ENCODE data around the gene DCAF7. TPM values are rescaled to one million over a fixed set of nuclear protein-coding genes. Genes with fewer than 3 reads are reported as not detected.

Gene DCAF7
- total RNA-seq, 1 experiment from 2014 or later, result 29.9 TPM

DNA sequence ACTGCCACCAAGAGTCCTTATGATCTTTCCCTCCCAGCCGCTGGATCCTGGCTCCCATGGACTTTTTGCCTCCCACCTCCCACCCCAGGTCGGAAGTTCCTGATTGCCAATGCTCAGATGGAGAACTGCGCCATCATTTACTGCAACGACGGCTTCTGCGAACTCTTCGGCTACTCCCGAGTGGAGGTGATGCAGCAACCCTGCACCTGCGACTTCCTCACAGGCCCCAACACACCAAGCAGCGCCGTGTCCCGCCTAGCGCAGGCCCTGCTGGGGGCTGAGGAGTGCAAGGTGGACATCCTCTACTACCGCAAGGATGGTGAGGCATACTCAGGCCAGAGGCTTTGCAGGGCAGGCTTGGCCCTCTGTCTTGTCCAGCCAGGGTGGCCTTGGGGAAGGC lies 26.2 kb upstream of the DCAF7 start:
- DNase-seq (ENCODE audit: low read depth), result no peak

GRCh38 chr17:63525190-63525946 lies 24.9 kb upstream of the DCAF7 start:
- DNase-seq (ENCODE audit: low read depth), result no peak

- DNase-seq (ENCODE audit: low read depth), result no peak
Observed at GRCh38 chr17:63526861-63527260, 23.4 kb upstream of the DCAF7 start.

GRCh38 chr17:63528183-63528582 lies 22.1 kb upstream of the DCAF7 start:
- no peak for DNase-seq (ENCODE audit: low read depth)

DNA sequence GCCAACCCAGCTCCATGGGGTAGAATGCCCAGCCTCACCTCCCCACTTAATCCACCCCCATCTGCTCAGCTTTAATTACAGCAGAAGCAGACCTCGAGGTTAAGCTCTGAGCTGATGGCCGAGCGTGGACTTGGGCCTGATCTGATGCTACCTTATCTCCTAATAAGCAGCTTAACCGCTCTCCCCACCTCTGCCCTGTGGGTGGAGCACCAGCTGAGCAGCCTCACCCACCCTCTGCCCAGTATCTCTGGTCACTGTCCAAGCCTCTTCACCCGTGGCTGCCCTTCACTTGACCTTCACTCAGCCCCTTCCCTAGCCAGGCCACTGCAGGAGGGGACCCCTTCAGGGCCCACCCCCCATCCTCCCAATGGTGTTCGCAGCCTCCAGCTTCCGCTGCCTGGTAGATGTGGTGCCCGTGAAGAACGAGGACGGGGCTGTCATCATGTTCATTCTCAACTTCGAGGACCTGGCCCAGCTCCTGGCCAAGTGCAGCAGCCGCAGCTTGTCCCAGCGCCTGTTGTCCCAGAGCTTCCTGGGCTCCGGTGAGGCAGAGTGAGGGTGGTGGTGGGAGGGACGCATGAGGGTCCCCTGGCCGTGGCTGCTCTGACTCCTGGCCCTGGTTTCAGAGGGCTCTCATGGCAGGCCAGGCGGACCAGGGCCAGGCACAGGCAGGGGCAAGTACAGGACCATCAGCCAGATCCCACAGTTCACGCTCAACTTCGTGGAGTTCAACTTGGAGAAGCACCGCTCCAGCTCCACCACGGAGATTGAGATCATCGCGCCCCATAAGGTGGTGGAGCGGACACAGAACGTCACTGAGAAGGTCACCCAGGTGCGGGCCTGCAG lies 20.3 kb upstream of the DCAF7 start:
- DNase-seq (ENCODE audit: low read depth), result no peak

GRCh38 chr17:63530557-63531021 lies 19.7 kb upstream of the DCAF7 start:
- no peak for DNase-seq (ENCODE audit: low read depth)

DNA sequence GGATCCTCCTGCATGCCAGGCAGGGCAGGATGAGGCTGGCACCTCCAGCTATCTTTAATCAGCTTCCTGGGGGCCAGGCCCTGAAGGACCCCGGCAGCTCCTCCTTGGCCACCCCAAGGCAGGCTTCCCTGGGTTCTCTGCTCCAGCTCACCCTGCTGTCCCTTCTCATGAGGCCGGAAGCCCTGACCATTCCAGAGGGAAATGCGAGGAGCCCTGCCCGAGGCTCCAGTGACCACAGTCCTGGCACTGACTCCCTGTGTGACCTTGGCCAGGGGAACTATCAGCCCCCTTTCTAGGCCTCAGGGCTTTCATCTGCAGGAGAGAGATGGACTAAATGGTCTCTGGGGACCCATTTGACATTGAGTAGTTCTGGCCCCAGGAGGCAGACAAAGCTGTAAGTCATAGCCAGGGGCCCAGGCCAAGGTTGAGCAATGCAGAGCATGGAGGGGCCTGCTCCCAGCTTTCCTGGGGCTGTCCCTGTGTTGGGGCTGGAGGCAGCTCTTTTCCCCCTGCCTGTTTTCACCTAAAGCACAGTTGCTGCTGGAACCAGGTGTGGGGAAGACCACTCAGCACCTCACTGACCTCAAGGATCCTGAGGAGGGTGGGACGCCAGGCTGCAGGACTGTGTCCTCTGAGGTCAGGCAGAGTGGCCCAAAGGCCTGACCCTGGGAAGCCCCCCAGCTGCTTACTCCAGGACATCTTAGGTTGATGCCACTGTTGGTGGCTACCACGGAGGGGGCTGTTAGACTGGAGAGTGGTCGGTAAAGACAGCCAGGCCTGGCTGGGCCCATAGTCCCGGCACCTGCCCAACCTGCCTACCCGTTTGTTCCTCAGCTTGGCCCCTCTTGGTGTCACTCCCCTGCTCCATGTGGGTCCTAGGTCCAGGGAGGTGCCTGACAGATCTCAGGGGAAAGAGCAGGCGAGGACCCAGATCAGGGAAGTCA lies 19.0 kb upstream of the DCAF7 start:
- no peak for DNase-seq (ENCODE audit: low read depth)

DNA sequence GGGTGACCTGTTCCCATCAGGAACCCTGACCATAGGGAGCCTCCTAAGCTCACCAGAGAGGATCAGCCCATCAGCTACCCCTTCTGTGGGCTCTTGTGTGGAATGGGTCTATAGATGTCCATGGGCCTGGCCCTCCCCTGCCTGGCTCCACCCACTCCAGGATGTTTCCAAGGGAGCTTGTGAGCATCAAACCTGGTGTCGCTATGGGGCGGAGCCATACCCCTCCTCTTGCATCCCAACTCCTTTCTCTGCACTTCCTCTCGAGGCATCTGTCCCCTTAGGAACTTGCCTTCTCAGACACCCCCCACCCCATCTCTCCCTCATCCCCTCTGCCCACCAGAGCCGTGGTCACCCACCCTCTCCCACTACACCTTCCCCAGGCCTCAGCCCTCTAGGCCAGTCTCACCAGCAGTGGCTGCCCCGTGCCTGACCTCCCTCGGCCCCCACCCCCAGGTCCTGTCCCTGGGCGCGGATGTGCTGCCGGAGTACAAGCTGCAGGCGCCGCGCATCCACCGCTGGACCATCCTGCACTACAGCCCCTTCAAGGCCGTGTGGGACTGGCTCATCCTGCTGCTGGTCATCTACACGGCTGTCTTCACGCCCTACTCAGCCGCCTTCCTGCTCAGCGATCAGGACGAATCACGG lies 16.7 kb upstream of the DCAF7 start:
- no peak for DNase-seq (ENCODE audit: low read depth)

DNA sequence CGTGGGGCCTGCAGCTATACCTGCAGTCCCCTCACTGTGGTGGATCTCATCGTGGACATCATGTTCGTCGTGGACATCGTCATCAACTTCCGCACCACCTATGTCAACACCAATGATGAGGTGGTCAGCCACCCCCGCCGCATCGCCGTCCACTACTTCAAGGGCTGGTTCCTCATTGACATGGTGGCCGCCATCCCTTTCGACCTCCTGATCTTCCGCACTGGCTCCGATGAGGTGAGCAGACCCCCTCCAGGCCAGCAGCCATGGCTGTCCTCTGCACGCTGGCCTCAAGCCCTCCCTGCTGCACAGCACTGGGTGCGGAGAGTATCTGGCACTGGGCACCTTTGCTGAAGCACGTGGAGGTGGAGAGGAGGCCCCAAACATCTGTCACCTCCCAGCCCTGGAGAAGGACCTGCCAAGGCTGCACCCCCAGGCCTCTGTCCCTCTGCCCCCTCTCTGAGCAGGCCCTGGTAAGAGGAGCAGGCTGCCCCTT lies 16.2 kb upstream of the DCAF7 start:
- DNase-seq (ENCODE audit: low read depth), result no peak

GRCh38 chr17:63534816-63535455 lies 15.3 kb upstream of the DCAF7 start:
- no peak for DNase-seq (ENCODE audit: low read depth)

DNA sequence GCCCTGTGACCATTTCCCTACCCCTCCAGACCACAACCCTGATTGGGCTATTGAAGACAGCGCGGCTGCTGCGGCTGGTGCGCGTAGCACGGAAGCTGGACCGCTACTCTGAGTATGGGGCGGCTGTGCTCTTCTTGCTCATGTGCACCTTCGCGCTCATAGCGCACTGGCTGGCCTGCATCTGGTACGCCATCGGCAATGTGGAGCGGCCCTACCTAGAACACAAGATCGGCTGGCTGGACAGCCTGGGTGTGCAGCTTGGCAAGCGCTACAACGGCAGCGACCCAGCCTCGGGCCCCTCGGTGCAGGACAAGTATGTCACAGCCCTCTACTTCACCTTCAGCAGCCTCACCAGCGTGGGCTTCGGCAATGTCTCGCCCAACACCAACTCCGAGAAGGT lies 14.6 kb upstream of the DCAF7 start:
- DNase-seq (ENCODE audit: low read depth), result no peak

DNA sequence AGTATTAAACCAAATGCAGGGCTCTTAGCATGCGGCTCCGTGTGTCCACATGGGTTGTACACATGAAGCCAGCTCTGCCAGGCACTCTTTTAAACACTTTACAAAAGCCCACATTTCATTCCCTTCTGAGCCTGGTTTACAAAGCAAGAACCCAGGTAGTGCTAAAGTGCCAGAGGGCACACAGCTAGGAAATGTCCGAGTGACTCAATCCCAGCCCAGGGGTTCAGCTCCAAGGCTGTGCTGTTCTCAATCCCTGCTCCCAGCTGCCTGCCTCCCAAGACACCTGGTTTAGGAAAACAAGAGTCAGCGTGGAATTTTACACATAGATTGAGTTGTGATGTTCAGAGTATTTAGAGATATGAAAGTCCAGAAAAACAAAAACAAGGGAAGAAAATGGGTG lies 13.3 kb upstream of the DCAF7 start:
- DNase-seq (ENCODE audit: low read depth), result peak; percentile 50

GRCh38 chr17:63537991-63538692 lies 12.1 kb upstream of the DCAF7 start:
- DNase-seq (ENCODE audit: low read depth), result no peak

DNA sequence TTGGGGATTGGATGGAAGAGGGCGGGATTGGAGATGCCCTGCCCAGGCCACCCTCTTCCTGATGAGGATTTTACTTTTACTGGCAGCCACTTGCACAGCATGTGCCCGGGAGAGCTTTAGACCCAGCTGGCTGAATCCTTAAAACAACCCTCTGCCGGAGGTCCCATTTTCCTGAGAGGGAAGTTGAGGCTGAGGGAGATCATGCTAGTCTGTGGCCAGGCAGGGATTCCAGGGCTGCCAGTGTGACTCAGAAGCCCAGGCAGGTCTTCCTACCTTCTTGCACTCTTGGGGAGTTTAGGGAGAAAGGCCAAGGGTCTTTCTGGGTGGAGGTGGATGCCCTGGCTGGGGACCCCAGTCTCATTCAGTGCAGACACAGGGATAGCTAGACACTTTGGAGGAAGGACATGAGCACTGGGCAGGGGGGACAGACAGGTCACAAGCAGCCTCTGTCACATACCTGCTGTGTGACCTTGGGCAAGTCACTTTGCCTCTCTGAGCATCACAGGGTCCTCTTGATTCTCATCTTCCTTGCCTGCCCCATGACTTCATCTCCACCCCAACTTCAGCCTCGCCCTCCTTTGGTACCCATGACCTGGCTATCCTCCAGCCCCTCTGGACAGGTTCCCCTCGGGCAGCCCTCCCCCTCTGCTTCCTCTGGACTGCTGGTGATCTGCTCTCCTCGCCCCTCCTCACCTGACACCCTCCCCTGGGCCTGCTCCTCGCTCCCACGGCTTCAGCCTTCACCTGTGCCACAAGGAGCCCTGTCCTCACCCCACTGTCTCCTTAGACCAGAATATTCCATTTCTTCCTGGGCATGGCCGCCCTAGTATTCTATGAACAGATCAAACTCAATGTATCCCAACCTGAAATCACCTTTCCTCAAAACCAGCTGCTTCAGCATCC lies 11.3 kb upstream of the DCAF7 start:
- no peak for DNase-seq (ENCODE audit: low read depth)

DNA sequence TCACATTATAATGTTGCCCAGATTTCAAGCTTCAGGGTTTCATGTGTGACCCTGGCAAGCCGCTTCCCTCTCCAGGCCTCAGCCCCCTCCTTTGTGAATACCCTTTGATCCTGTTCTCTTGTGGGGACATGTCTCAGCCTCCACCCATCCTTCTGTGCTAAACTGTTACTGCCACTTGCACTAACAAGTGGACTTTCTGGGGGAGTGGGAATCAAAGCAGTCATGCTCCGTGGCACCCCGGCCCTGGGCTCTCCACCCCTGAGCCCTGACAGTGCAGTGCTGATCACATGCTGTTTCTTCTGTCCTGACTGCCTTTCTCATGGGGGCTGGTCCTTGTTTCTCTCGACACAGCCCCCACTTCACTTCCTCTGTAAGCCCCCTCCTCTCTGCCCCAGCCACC lies 9.7 kb upstream of the DCAF7 start:
- DNase-seq (ENCODE audit: low read depth), result no peak

DNA sequence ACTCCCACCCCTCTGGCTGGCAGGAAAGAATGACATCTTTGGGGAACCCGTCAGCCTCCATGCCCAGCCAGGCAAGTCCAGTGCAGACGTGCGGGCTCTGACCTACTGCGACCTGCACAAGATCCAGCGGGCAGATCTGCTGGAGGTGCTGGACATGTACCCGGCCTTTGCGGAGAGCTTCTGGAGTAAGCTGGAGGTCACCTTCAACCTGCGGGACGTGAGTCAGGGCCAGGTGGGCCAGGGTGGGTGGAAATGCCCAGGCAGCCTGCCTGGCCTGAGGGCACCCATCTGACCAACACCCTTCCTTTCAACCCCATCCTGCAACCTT lies 8.1 kb upstream of the DCAF7 start:
- no peak for DNase-seq (ENCODE audit: low read depth)

- no peak for DNase-seq (ENCODE audit: low read depth)
Observed at GRCh38 chr17:63542942-63543821, 7.1 kb upstream of the DCAF7 start.

DNA sequence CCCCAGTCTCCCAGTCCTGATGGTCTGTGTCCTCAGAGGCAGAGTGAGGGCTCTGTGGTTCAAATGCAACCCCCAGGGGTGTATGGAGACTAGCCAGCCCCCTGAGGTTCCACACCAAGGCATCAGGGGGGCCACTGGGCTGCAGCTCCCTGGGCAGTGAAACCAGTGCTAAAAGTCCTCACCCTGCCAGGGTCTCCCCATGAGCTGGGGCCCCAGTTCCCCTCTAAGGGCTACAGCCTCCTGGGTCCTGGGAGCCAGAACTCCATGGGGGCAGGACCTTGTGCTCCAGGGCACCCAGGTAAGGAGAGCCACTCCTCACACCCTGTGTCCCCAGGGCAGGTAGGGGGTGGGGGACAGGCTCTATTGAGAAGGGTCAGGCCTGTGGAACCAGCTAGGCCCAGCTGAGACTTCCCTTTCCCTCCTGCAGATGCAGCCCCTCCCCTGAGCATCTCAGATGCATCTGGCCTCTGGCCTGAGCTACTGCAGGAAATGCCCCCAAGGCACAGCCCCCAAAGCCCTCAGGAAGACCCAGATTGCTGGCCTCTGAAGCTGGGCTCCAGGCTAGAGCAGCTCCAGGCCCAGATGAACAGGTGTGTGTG lies 6.4 kb upstream of the DCAF7 start:
- DNase-seq (ENCODE audit: low read depth), result no peak

Measured in Daoy (cell line).